ENCODE results near the gene FSIP2. TPM values are rescaled to one million over a fixed set of nuclear protein-coding genes. Genes with fewer than 3 reads are reported as not detected.

Gene FSIP2
- total and polyA plus RNA-seq, 4 donors: 0.03 to 2.6 (median 0.32) TPM

DNA sequence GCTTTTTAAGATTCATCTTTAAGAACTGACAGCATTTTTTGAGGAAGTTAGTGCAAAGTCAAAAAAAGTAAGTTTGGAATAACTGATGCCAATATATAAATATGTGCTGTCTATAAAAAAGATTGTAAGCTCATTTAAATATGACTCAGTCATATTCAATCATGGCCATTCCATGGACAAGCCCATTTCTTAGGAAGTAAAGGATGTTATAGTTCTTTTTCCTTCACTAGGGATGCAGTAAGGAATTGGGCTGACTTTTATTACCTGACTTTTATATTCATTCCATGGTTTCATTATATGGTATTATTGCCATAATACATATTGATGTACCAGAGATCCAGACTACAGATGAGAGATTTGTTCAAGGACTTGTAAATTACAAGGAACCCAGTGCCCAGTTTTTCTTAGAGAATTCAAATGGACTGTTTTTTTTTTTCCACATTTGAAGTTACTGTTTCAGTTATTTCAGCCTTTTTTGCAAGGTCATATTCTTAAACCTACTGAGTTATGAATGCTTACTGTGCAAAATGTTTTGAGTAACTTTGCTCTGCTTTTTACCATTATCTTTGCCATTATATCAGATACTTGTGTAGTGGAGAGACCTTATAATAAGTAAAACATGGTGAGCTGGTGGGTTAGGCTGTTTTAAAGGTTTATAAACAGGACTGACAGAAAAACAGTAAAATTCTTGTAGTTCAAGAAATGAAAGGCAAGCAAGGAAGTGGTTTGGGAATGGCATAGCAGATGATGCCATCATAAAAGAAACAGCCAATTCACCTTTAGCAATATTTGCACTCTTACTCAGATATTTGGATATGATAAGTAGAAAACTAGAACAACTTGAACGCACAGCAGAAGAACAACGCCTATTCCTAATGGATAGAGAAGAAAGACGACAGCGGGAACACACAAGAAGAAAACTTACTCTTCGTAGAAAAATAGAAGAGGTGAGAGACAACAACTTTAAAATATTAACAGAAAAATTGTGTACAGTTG, 7.6 kb downstream of the FSIP2 start:
- peak; percentile 27 for ATAC-seq (ENCODE audit: insufficient read depth, low FRiP score)
- WGBS, 2 donors: 78 to 89% methylated on average over 5 of the region's 5 CpGs
- H3K9ac ChIP-seq (ENCODE audit: insufficient read depth in 1 of 2, low read length in 2 of 2): no peak overlapping the region
- no peak overlapping the region for H3K27ac ChIP-seq (ENCODE audit: low read depth in 1 of 2, low read length in 1 of 2)
- no peak overlapping the region for H3K4me3 ChIP-seq
- H3K4me1 ChIP-seq (ENCODE audit: control insufficient read depth in 5 of 5, insufficient read depth in 5 of 5, low read length in 5 of 5): no peaks in the 10 kb centered on the region
- DNase-seq: no peak
- H3K27me3 ChIP-seq (ENCODE audit: control insufficient read depth in 3 of 3, insufficient read depth in 3 of 3, low read length in 2 of 3): no peaks in the 10 kb centered on the region
- H3K9me3 ChIP-seq (ENCODE audit: control insufficient read depth in 4 of 4, insufficient read depth in 3 of 4, low read length in 3 of 4): no peaks in the 10 kb centered on the region
- TF ChIP-seq CTCF (IDR thresholded peaks at IDR 0.05; ENCODE audit: control extremely low read depth, extremely low read depth): no peak
- no peaks in the 10 kb centered on the region for H3K36me3 ChIP-seq (ENCODE audit: control insufficient read depth in 4 of 4, insufficient read depth in 4 of 4, low read length in 4 of 4)

DNA sequence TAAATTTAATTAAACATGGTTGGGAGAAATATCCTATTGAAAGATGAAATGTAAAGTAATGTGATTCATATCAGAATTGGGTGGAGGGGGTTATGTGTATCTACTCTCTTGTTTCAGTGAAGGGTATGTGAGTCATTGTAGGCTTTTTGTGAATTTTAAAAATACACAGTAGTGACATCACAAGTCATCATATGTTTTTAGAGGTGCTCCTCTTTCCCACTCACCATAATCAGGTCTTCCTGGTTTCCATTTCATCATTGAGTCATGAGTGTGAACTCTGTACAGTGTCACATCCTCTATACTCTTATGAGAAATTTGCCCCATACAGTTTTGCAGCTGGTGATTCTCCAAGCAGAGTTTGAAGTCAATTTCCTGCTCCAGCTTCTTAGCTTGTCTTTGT, 18.8 kb downstream of the FSIP2 start:
- no peak overlapping the region for H3K4me3 ChIP-seq
- ATAC-seq (ENCODE audit: insufficient read depth, low FRiP score) (no peak), DNase-seq (no peak)
- H3K4me1 ChIP-seq (ENCODE audit: control insufficient read depth in 5 of 5, insufficient read depth in 5 of 5, low read length in 5 of 5): no peaks in the 10 kb centered on the region
- no peak overlapping the region for H3K9ac ChIP-seq (ENCODE audit: insufficient read depth in 1 of 2, low read length in 2 of 2)
- no peaks in the 10 kb centered on the region for H3K36me3 ChIP-seq (ENCODE audit: control insufficient read depth in 4 of 4, insufficient read depth in 4 of 4, low read length in 4 of 4)
- TF ChIP-seq CTCF (IDR thresholded peaks at IDR 0.05; ENCODE audit: control extremely low read depth, extremely low read depth): no peak
- no peaks in the 10 kb centered on the region for H3K27me3 ChIP-seq (ENCODE audit: control insufficient read depth in 3 of 3, insufficient read depth in 3 of 3, low read length in 2 of 3)
- no peak overlapping the region for H3K27ac ChIP-seq (ENCODE audit: low read depth in 1 of 2, low read length in 1 of 2)
- H3K9me3 ChIP-seq (ENCODE audit: control insufficient read depth in 4 of 4, insufficient read depth in 3 of 4, low read length in 3 of 4): no peaks in the 10 kb centered on the region

GRCh38 chr2:185771396-185771795, 32.8 kb downstream of the FSIP2 start:
- DNase-seq (no peak), ATAC-seq (ENCODE audit: insufficient read depth, low FRiP score) (no peak)
- H3K4me1 ChIP-seq (ENCODE audit: control insufficient read depth in 5 of 5, insufficient read depth in 5 of 5, low read length in 5 of 5): no peaks in the 10 kb centered on the region
- no peaks in the 10 kb centered on the region for H3K27me3 ChIP-seq (ENCODE audit: control insufficient read depth in 3 of 3, insufficient read depth in 3 of 3, low read length in 2 of 3)
- H3K9me3 ChIP-seq (ENCODE audit: control insufficient read depth in 4 of 4, insufficient read depth in 3 of 4, low read length in 3 of 4): peaks cover 1 to 25% (median 12%) of the 10 kb centered on the region in 4 donors
- no peaks in the 10 kb centered on the region for H3K36me3 ChIP-seq (ENCODE audit: control insufficient read depth in 4 of 4, insufficient read depth in 4 of 4, low read length in 4 of 4)
- no peak for TF ChIP-seq CTCF (IDR thresholded peaks at IDR 0.05; ENCODE audit: control extremely low read depth, extremely low read depth)
- H3K4me3 ChIP-seq: no peak overlapping the region
- no peak overlapping the region for H3K9ac ChIP-seq (ENCODE audit: insufficient read depth in 1 of 2, low read length in 2 of 2)
- no peak overlapping the region for H3K27ac ChIP-seq (ENCODE audit: low read depth in 1 of 2, low read length in 1 of 2)
